ENCODE results near the gene VPS11. TPM values are rescaled to one million over a fixed set of nuclear protein-coding genes. Genes with fewer than 3 reads are reported as not detected.
"Not testable (repeated sequence)": the region's sequence is repeated elsewhere in the genome, so short reads cannot be mapped to it uniquely, and the experiment has no call there.

VPS11 gene
- total RNA-seq, 1 experiment from 2014 or later: 17.5 TPM

GRCh38 chr11:119051440-119052162 lies 16.0 kb upstream of the VPS11 start:
- no peak for DNase-seq
- Histone ChIP-seq H3K4me3 (ENCODE audit: insufficient read depth, low read depth, low read length) (no peak overlapping the region), H3K27me3 (ENCODE audit: control insufficient read depth, insufficient read depth, low read length) (no peaks in the 10 kb centered on the region), H3K36me3 (replicated peaks; ENCODE audit: control insufficient read depth, insufficient read depth, low read length) (peaks cover 69% of the 10 kb centered on the region)

- H3K36me3 ChIP-seq (replicated peaks; ENCODE audit: control insufficient read depth, insufficient read depth, low read length): peaks cover 66% of the 10 kb centered on the region
- DNase-seq: no peak
Observed at GRCh38 chr11:119052163-119052814, 15.3 kb upstream of the VPS11 start.

GRCh38 chr11:119054418-119054817 lies 13.2 kb upstream of the VPS11 start:
- Histone ChIP-seq H3K36me3 (replicated peaks; ENCODE audit: control insufficient read depth, insufficient read depth, low read length) (peaks cover 48% of the 10 kb centered on the region), H3K4me3 (ENCODE audit: insufficient read depth, low read depth, low read length) (no peak overlapping the region), H3K27me3 (ENCODE audit: control insufficient read depth, insufficient read depth, low read length) (no peaks in the 10 kb centered on the region)
- DNase-seq: no peak

More at GRCh38 chr11:119052163-119052814, 15.3 kb upstream of the VPS11 start:
- H3K4me3 ChIP-seq (ENCODE audit: insufficient read depth, low read depth, low read length): no peak overlapping the region
- no peaks in the 10 kb centered on the region for H3K27me3 ChIP-seq (ENCODE audit: control insufficient read depth, insufficient read depth, low read length)

GRCh38 chr11:119055901-119056300 lies 11.7 kb upstream of the VPS11 start:
- Histone ChIP-seq H3K36me3 (replicated peaks; ENCODE audit: control insufficient read depth, insufficient read depth, low read length) (peaks cover 43% of the 10 kb centered on the region), H3K27me3 (ENCODE audit: control insufficient read depth, insufficient read depth, low read length) (no peaks in the 10 kb centered on the region), H3K4me3 (ENCODE audit: insufficient read depth, low read depth, low read length) (peak overlapping the region; percentile 83)
- peak; percentile 50 for DNase-seq

GRCh38 chr11:119056421-119056999 lies 11.1 kb upstream of the VPS11 start:
- Histone ChIP-seq H3K27me3 (ENCODE audit: control insufficient read depth, insufficient read depth, low read length) (no peaks in the 10 kb centered on the region), H3K4me3 (ENCODE audit: insufficient read depth, low read depth, low read length) (peak overlapping the region; percentile 83), H3K36me3 (replicated peaks; ENCODE audit: control insufficient read depth, insufficient read depth, low read length) (peaks cover 37% of the 10 kb centered on the region)
- DNase-seq: peak; percentile 92

GRCh38 chr11:119057000-119057769 lies 10.4 kb upstream of the VPS11 start, which contains the start of gene HYOU1:
Gene HYOU1, minus strand, starts transcription at chr11:119057205. Its CDS starts 1,045 bp downstream, at chr11:119056160.
- peak; percentile 100 for DNase-seq
- Histone ChIP-seq H3K27me3 (ENCODE audit: control insufficient read depth, insufficient read depth, low read length) (no peaks in the 10 kb centered on the region), H3K36me3 (replicated peaks; ENCODE audit: control insufficient read depth, insufficient read depth, low read length) (peaks cover 30% of the 10 kb centered on the region), H3K4me3 (ENCODE audit: insufficient read depth, low read depth, low read length) (peak within 1 kb of the TSS; percentile 83)

- not testable (repeated sequence) for DNase-seq; H3K4me3 ChIP-seq (ENCODE audit: insufficient read depth, low read depth, low read length); H3K27me3 ChIP-seq (ENCODE audit: control insufficient read depth, insufficient read depth, low read length)
- peaks cover 14% of the 10 kb centered on the region for H3K36me3 ChIP-seq (replicated peaks; ENCODE audit: control insufficient read depth, insufficient read depth, low read length)
Observed at GRCh38 chr11:119059128-119059527, 8.5 kb upstream of the VPS11 start.

GRCh38 chr11:119061256-119061655 lies 6.4 kb upstream of the VPS11 start:
- H3K36me3 ChIP-seq (replicated peaks; ENCODE audit: control insufficient read depth, insufficient read depth, low read length): no peaks in the 10 kb centered on the region
- no peaks in the 10 kb centered on the region for H3K27me3 ChIP-seq (ENCODE audit: control insufficient read depth, insufficient read depth, low read length)
- DNase-seq: no peak
- H3K4me3 ChIP-seq (ENCODE audit: insufficient read depth, low read depth, low read length): no peak overlapping the region

GRCh38 chr11:119062779-119063178 lies 4.8 kb upstream of the VPS11 start:
- H3K27me3 ChIP-seq (ENCODE audit: control insufficient read depth, insufficient read depth, low read length): no peaks in the 10 kb centered on the region
- H3K4me3 ChIP-seq (ENCODE audit: insufficient read depth, low read depth, low read length): no peak overlapping the region
- DNase-seq: no peak
- no peaks in the 10 kb centered on the region for H3K36me3 ChIP-seq (replicated peaks; ENCODE audit: control insufficient read depth, insufficient read depth, low read length)

- Histone ChIP-seq H3K4me3 (ENCODE audit: insufficient read depth, low read depth, low read length) (no peak overlapping the region), H3K27me3 (ENCODE audit: control insufficient read depth, insufficient read depth, low read length) (no peaks in the 10 kb centered on the region), H3K36me3 (replicated peaks; ENCODE audit: control insufficient read depth, insufficient read depth, low read length) (peaks cover 2% of the 10 kb centered on the region; the same call in 1 of the 2 replicates)
- peak; percentile 71 for DNase-seq
Observed at GRCh38 chr11:119065369-119065768, 2.2 kb upstream of the VPS11 start.

GRCh38 chr11:119077839-119078238 lies 10.2 kb downstream of the VPS11 start:
- H3K27me3 ChIP-seq (ENCODE audit: control insufficient read depth, insufficient read depth, low read length): no peaks in the 10 kb centered on the region
- DNase-seq: no peak
- H3K4me3 ChIP-seq (ENCODE audit: insufficient read depth, low read depth, low read length): no peak overlapping the region
- H3K36me3 ChIP-seq (replicated peaks; ENCODE audit: control insufficient read depth, insufficient read depth, low read length): peaks cover 22% of the 10 kb centered on the region

- no peak for DNase-seq
- H3K4me3 ChIP-seq (ENCODE audit: insufficient read depth, low read depth, low read length): no peak overlapping the region
- H3K36me3 ChIP-seq (replicated peaks; ENCODE audit: control insufficient read depth, insufficient read depth, low read length): peaks cover 18% of the 10 kb centered on the region
- H3K27me3 ChIP-seq (ENCODE audit: control insufficient read depth, insufficient read depth, low read length): no peaks in the 10 kb centered on the region
Observed at GRCh38 chr11:119078675-119079420, 11.2 kb downstream of the VPS11 start.

GRCh38 chr11:119081682-119082260 lies 14.2 kb downstream of the VPS11 start:
- Histone ChIP-seq H3K27me3 (ENCODE audit: control insufficient read depth, insufficient read depth, low read length) (no peaks in the 10 kb centered on the region), H3K4me3 (ENCODE audit: insufficient read depth, low read depth, low read length) (no peak overlapping the region), H3K36me3 (replicated peaks; ENCODE audit: control insufficient read depth, insufficient read depth, low read length) (peaks cover 17% of the 10 kb centered on the region)
- no peak for DNase-seq

Measured in H7 (cell line).